HepG2 (cell line): ENCODE measurements around the gene CARMIL1. TPM values are rescaled to one million over a fixed set of nuclear protein-coding genes. Genes with fewer than 3 reads are reported as not detected.

Experiments used
- ATAC-seq: fragments of 200-7000 bp; cut with Tn5 transposase; 3 replicates; pipeline ENCODE4 v1.9.1; 2020; ENCODE audit warnings: mild to moderate bottlenecking, moderate library complexity
- BruUV-seq: library from RNA; stranded (reverse); fragments of 400-500 nt; replicated peaks from 2 replicates; lab custom pipeline; 2021; lab: Mats Ljungman, UMichigan
- CTCF ChIA-PET: fragments of 300-600 bp; formaldehyde crosslinking; extraction: SDS; loops from one replicate; lab custom pipeline; 2021; ENCODE audit warnings: low total read pairs, inconsistent platforms, low intra/inter-chr PET ratio; lab: Yijun Ruan, JAX
- POLR2A ChIA-PET: fragments of 350-600 bp; sonication (Branson Sonifier 250); formaldehyde crosslinking; loops from one replicate; lab custom pipeline; 2020; ENCODE audit warnings: antibody characterized with exemption, inconsistent platforms; lab: Yijun Ruan, JAX
- DNase-seq: peaks from one replicate; pipeline ENCODE4 v3.0.0-alpha.2; 2015; ENCODE audit warnings: low spot score
- FAIRE-seq: peaks from 3 replicates; lab custom pipeline; 2011; peaks lifted over from hg19 to GRCh38; lab: Jason Lieb, UNC
- H2AFZ ChIP-seq: one replicate; pipeline ENCODE4 v1.6.1; 2011; ENCODE audit warnings: low read length, inconsistent platforms
- H3K27ac ChIP-seq: fragments of 300-600 bp; 3 replicates; pipeline ENCODE4 v1.8.0; 2011; ENCODE audit warnings: mixed run types, mild to moderate bottlenecking, mixed read lengths, low read length, inconsistent platforms; ENCODE audit not compliant: insufficient read depth; ENCODE audit errors: extremely low read length
- H3K27me3 ChIP-seq, 2 experiments: fragments of 200-600 bp in 1 of 2; 2 replicates in 1 of 2; 3 replicates in 1 of 2; pipeline versions ENCODE4 v1.6.0 to v1.8.0; 2011; ENCODE audit warnings: low read length in 2 of 2, mild to moderate bottlenecking in 2 of 2, moderate library complexity in 2 of 2, inconsistent platforms in 1 of 2; ENCODE audit not compliant: insufficient read depth in 2 of 2, control insufficient read depth in 1 of 2
- H3K36me3 ChIP-seq, 2 experiments: fragments of 200-600 bp in 1 of 2; replicated peaks in 1 of 2; 2 replicates in 1 of 2; 3 replicates in 1 of 2; pipeline versions ENCODE4 v1.5.1 to v1.8.0; 2011; ENCODE audit warnings: low read length in 2 of 2, inconsistent platforms in 1 of 2; ENCODE audit not compliant: insufficient read depth in 2 of 2, control insufficient read depth in 1 of 2
- H3K4me1 ChIP-seq: 2 replicates; pipeline ENCODE4 v1.5.1; 2012; ENCODE audit warnings: low read length, inconsistent platforms; ENCODE audit not compliant: insufficient read depth
- H3K4me2 ChIP-seq: 2 replicates; pipeline ENCODE4 v1.6.0; 2011; ENCODE audit warnings: low read depth, low read length, inconsistent platforms
- H3K4me3 ChIP-seq, 3 experiments: fragments of 200-600 bp in 1 of 3; sonication (generic), shearing (Covaris generic) in 1 of 3; replicated peaks in 1 of 3; 2 replicates each; pipeline ENCODE4 v1.5.1; 2011 to 2016; ENCODE audit warnings: low read length in 3 of 3, inconsistent platforms in 2 of 3, low read depth in 2 of 3, mild to moderate bottlenecking in 2 of 3, control low read depth in 1 of 3, mixed read lengths in 1 of 3; ENCODE audit not compliant: insufficient read depth in 1 of 3
- H3K79me2 ChIP-seq: one replicate; pipeline ENCODE4 v1.6.1; 2011; ENCODE audit warnings: low read length, inconsistent platforms; ENCODE audit not compliant: insufficient read depth
- H3K9ac ChIP-seq: 2 replicates; pipeline ENCODE4 v1.6.0; 2011; ENCODE audit warnings: mild to moderate bottlenecking, low read depth, low read length, inconsistent platforms; ENCODE audit not compliant: insufficient read depth
- H3K9me3 ChIP-seq: 2 replicates; pipeline ENCODE4 v1.5.1; 2012; ENCODE audit warnings: mild to moderate bottlenecking, low read length
- H4K20me1 ChIP-seq: 2 replicates; pipeline ENCODE4 v1.6.0; 2011; ENCODE audit warnings: inconsistent platforms, mild to moderate bottlenecking, low read length, moderate library complexity; ENCODE audit not compliant: insufficient read depth
- CAMTA2 ChIP-seq: sonication (generic); formaldehyde crosslinking; IDR thresholded peaks from 2 replicates; pipeline ENCODE4 v1.4.0; 2020; ENCODE audit warnings: mild to moderate bottlenecking, missing genetic modification reagents, borderline replicate concordance
- CREB1 ChIP-seq, 2 experiments: fragments of 450-650 bp in 1 of 2; IDR thresholded peaks; 2 replicates each; pipeline ENCODE4 v1.6.1; 2016 to 2017; ENCODE audit warnings: control low read depth in 1 of 2, mild to moderate bottlenecking in 1 of 2, missing compliant biosample characterization in 1 of 2, missing genetic modification characterization in 1 of 2
- FOXK2 ChIP-seq: fragments of 450-650 bp; IDR thresholded peaks from 2 replicates; pipeline ENCODE4 v1.6.1; 2016
- MAFK ChIP-seq, 2 experiments: IDR thresholded peaks in 1 of 2; conservative IDR thresholded peaks in 1 of 2; 2 replicates each; pipeline ENCODE4 v1.6.1; 2011; ENCODE audit warnings: improper control_type of control experiment in 2 of 2, low read length in 2 of 2
- MIXL1 ChIP-seq: IDR thresholded peaks from 2 replicates; pipeline ENCODE4 v1.6.1; 2016
- NONO ChIP-seq, 2 experiments: fragments of 450-650 bp in 1 of 2; sonication (generic) in 1 of 2; formaldehyde crosslinking in 1 of 2; IDR thresholded peaks in 1 of 2; conservative IDR thresholded peaks in 1 of 2; 2 replicates each; pipeline versions ENCODE4 v1.6.1 to v1.8.0; 2017 to 2022; ENCODE audit warnings: mild to moderate bottlenecking in 1 of 2, missing genetic modification reagents in 1 of 2, moderate library complexity in 1 of 2
- PHF8 ChIP-seq: sonication (generic); formaldehyde crosslinking; IDR thresholded peaks from 2 replicates; pipeline ENCODE4 v1.5.0; 2020; ENCODE audit warnings: missing genetic modification reagents
- POLR2A ChIP-seq, 2 experiments: IDR thresholded peaks; 2 replicates each; pipeline ENCODE4 v1.6.1; 2011; ENCODE audit warnings: low read depth in 2 of 2, low read length in 2 of 2, mild to moderate bottlenecking in 1 of 2, moderate library complexity in 1 of 2; ENCODE audit not compliant: insufficient read depth in 1 of 2
- ZNF234 ChIP-seq: sonication (generic); formaldehyde crosslinking; conservative IDR thresholded peaks from 2 replicates; pipeline ENCODE4 v1.5.1; 2020; ENCODE audit warnings: mild to moderate bottlenecking, missing genetic modification reagents
- ZNF430 ChIP-seq: sonication (generic); formaldehyde crosslinking; IDR thresholded peaks from 2 replicates; pipeline ENCODE4 v1.9.0; 2021; ENCODE audit warnings: mild to moderate bottlenecking, missing genetic modification reagents
- ZNF75D ChIP-seq: sonication (generic); formaldehyde crosslinking; IDR thresholded peaks from 2 replicates; pipeline ENCODE4 v1.8.1; 2023; ENCODE audit warnings: missing genetic modification reagents, mild to moderate bottlenecking, borderline replicate concordance
- ZNF839 ChIP-seq: sonication (generic); formaldehyde crosslinking; IDR thresholded peaks from 2 replicates; pipeline ENCODE4 v1.4.0; 2020; ENCODE audit warnings: missing genetic modification reagents, mild to moderate bottlenecking, borderline replicate concordance
- ZSCAN9 ChIP-seq: IDR thresholded peaks from 2 replicates; pipeline ENCODE4 v1.6.1; 2016; ENCODE audit warnings: borderline replicate concordance
- WGBS: methylation state at CpG from one replicate; pipeline ENCODE4 v1.1.6; 2017; ENCODE audit warnings: low lambda C conversion rate; 5-methylcytosine and 5-hydroxymethylcytosine counted together
- in situ Hi-C: cut with HindIII; loops from 2 replicates; pipeline ENCODE4 v1.10.0; 2017; ENCODE audit warnings: low pct_unique_long_range_greater_than_20kb; ENCODE audit not compliant: extremely low pct_ligation_motif_present
- intact Hi-C: fragments of 100-400 bp; cut with micrococcal nuclease; formaldehyde crosslinking; loops from one replicate; pipeline ENCODE4 v1.10.0; 2022; ENCODE audit not compliant: unreplicated experiment
- polyA plus RNA-seq, 8 experiments: library from polyadenylated mRNA; depleted of rRNA in 3 of 8; stranded (reverse) in 7 of 8; unstranded in 1 of 8; fragments of >200 nt; fragmentation: Illumina TruSeq in 4 of 8; extraction: Trizol in 4 of 8; gene quantifications; 2 replicates each; pipeline versions ENCODE4 v1.2.1 to v1.2.3, GENCODE V29; 2011 to 2016; ENCODE audit warnings: low read depth in 4 of 8, missing spikeins in 1 of 8, mixed read lengths in 1 of 8; ENCODE audit not compliant: insufficient read depth in 1 of 8
- total RNA-seq, 5 experiments: library from RNA; depleted of rRNA; stranded (reverse); fragments of >200 nt; fragmentation: Illumina TruSeq; extraction: Trizol; gene quantifications; 2 replicates each; pipeline ENCODE4 v1.2.3, GENCODE V29; 2016; ENCODE audit warnings: low read depth in 1 of 5
- TF ChIP-seq, protein P1 (sequence below): sonication (generic); formaldehyde crosslinking; IDR thresholded peaks from 2 replicates; pipeline ENCODE4 v1.4.0; 2020; ENCODE audit warnings: missing genetic modification reagents

Gene CARMIL1
- total and polyA plus RNA-seq, 2 of the 13 experiments (the other 11 are each of a cell fraction or from before 2014, with no cell fraction given): 1.8 to 2.6 TPM

DNA sequence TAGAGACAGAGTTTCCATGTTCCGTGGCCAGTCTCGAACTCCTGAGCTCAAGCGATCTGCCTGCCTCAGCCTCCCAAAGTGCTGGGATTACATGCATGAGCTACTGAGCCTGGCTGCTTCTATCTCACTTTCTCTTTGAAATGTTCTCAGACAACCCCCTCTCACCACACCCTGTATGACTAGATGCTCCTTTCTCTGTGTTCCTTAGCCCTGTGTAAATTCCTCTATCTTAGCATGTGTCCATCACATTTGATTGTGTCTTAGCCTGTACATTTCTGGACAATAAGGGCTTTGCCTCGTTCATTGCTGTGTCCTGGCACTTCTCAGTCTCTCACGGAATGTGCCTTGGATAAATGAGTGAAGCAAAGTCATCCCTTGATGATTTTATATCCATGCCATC is 204.8 kb downstream of the CARMIL1 start:
- TF ChIP-seq FOXK2 (no peak), ZSCAN9 (CRISPR knock-in tag) (no peak), MAFK (conservative IDR thresholded peaks at IDR 0.05 in 1 of 2, IDR thresholded peaks at IDR 0.05 in 1 of 2; ENCODE audit: low read length in 2 of 2) (no peak)
- Histone ChIP-seq H3K4me1 (no peaks in the 10 kb centered on the region), H3K9ac (no peak overlapping the region), H3K27me3 (no peaks in the 10 kb centered on the region), H3K9me3 (no peaks in the 10 kb centered on the region), H3K36me3 (no peaks in the 10 kb centered on the region), H3K4me3 (no peak overlapping the region), H4K20me1 (no peaks in the 10 kb centered on the region), H2AFZ (no peak overlapping the region), H3K79me2 (no peaks in the 10 kb centered on the region), H3K4me2 (no peak overlapping the region), H3K27ac (no peak overlapping the region)
- no TSS peak for BruUV-seq
- POLR2A ChIA-PET: no interaction called here
- WGBS: 74% methylated on average over 5 of the region's 5 CpGs
- FAIRE-seq: no peak
- CTCF ChIA-PET: no interaction called here
- in situ Hi-C loops: no loop called here
- DNase-seq: no peak
- intact Hi-C loops: no loop called here
- no peak for ATAC-seq

DNA sequence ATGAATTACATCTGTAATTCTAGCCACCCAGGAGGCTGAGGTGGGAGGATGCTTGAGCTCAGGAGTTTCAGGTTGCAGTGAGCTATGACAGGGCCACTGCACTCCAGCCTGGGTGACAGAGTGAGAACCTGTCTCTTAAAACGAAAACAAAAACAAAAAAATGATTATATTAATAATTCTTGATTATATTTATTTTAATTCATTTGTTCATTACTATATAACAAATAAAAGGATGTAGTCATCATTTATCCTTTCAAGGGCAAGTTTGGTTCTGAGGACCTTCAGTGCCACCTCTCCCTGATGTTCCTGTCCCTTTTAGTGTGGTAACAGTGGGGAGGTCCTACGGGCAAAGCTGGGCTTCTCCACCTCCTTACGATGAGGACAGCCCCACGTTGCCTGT is 205.7 kb downstream of the CARMIL1 start:
- DNase-seq (no peak), ATAC-seq (no peak), FAIRE-seq (no peak)
- POLR2A ChIA-PET: no interaction called here
- Histone ChIP-seq H3K9me3 (no peaks in the 10 kb centered on the region), H3K4me1 (no peaks in the 10 kb centered on the region), H3K9ac (no peak overlapping the region), H3K4me2 (no peak overlapping the region), H3K36me3 (no peaks in the 10 kb centered on the region), H4K20me1 (no peaks in the 10 kb centered on the region), H3K79me2 (no peaks in the 10 kb centered on the region), H3K27me3 (no peaks in the 10 kb centered on the region), H2AFZ (no peak overlapping the region), H3K27ac (no peak overlapping the region), H3K4me3 (no peak overlapping the region)
- intact Hi-C loops: no loop called here
- WGBS: 54% methylated on average over 4 of the region's 4 CpGs
- BruUV-seq: no TSS peak
- CTCF ChIA-PET: no interaction called here
- TF ChIP-seq CREB1 (IDR thresholded peaks at IDR 0.05) (no peak), CREB1 (CRISPR knock-in tag; IDR thresholded peaks at IDR 0.05) (no peak), MIXL1 (CRISPR knock-in tag) (no peak), ZNF839 (CRISPR knock-in tag) (no peak), CAMTA2 (CRISPR knock-in tag) (no peak), ZNF75D (no peak), PHF8 (CRISPR knock-in tag) (no peak), ZNF430 (no peak), ZNF234 (no peak), POLR2A (IDR thresholded peaks at IDR 0.05; ENCODE audit: insufficient read depth in 1 of 2, low read depth in 2 of 2, low read length in 2 of 2) (no peak), NONO (IDR thresholded peaks at IDR 0.05) (no peak), NONO (CRISPR knock-in tag; conservative IDR thresholded peaks at IDR 0.05) (no peak)
- TF ChIP-seq, protein P1, sequence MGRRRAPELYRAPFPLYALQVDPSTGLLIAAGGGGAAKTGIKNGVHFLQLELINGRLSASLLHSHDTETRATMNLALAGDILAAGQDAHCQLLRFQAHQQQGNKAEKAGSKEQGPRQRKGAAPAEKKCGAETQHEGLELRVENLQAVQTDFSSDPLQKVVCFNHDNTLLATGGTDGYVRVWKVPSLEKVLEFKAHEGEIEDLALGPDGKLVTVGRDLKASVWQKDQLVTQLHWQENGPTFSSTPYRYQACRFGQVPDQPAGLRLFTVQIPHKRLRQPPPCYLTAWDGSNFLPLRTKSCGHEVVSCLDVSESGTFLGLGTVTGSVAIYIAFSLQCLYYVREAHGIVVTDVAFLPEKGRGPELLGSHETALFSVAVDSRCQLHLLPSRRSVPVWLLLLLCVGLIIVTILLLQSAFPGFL (CRISPR knock-in tag): no peak
- in situ Hi-C loops: no loop called here
